ENCODE measurements around the gene TRMT61A. TPM values are rescaled to one million over a fixed set of nuclear protein-coding genes. Genes with fewer than 3 reads are reported as not detected.

The TRMT61A gene
- total RNA-seq, 1 donor from 2014 or later, result 9.3 TPM

- DNase-seq (ENCODE audit: extremely low read depth, low read depth, low spot score), result no peak
Observed at GRCh38 chr14:103561381-103562178, 32.6 kb downstream of the TRMT61A start.

GRCh38 chr14:103562179-103562428 lies 33.1 kb downstream of the TRMT61A start:
- DNase-seq (ENCODE audit: extremely low read depth, low read depth, low spot score), result no peak

- DNase-seq (ENCODE audit: extremely low read depth, low read depth, low spot score), result no peak
Observed at GRCh38 chr14:103562429-103563225, 33.6 kb downstream of the TRMT61A start, which contains the start of the genes BAG5 and COA8. Gene BAG5, minus strand, starts transcription at chr14:103562657. Its CDS starts 1,493 bp downstream, at chr14:103561164. Gene COA8, plus strand, starts transcription at chr14:103562960. Its CDS starts 42 bp downstream, at chr14:103563002.

- DNase-seq (ENCODE audit: extremely low read depth, low read depth, low spot score), result no peak
Observed at GRCh38 chr14:103563226-103563620, 34.2 kb downstream of the TRMT61A start.

- DNase-seq (ENCODE audit: extremely low read depth, low read depth, low spot score), result no peak
Observed at GRCh38 chr14:103563844-103564505, 35.0 kb downstream of the TRMT61A start.

- DNase-seq (ENCODE audit: extremely low read depth, low read depth, low spot score), result no peak
Observed at GRCh38 chr14:103568952-103569351, 40.0 kb downstream of the TRMT61A start.

- no peak for DNase-seq (ENCODE audit: extremely low read depth, low read depth, low spot score)
Observed at GRCh38 chr14:103569408-103569807, 40.4 kb downstream of the TRMT61A start.

- DNase-seq (ENCODE audit: extremely low read depth, low read depth, low spot score), result no peak
Observed at GRCh38 chr14:103574104-103574503, 45.1 kb downstream of the TRMT61A start.

- DNase-seq (ENCODE audit: extremely low read depth, low read depth, low spot score), result no peak
Observed at GRCh38 chr14:103574707-103575285, 45.8 kb downstream of the TRMT61A start.

GRCh38 chr14:103576371-103577024 lies 47.5 kb downstream of the TRMT61A start:
- DNase-seq (ENCODE audit: extremely low read depth, low read depth, low spot score), result peak; percentile 55

- DNase-seq (ENCODE audit: extremely low read depth, low read depth, low spot score), result no peak
Observed at GRCh38 chr14:103578401-103579075, 49.5 kb downstream of the TRMT61A start.

- no peak for DNase-seq (ENCODE audit: extremely low read depth, low read depth, low spot score)
Observed at GRCh38 chr14:103581206-103581605, 52.2 kb downstream of the TRMT61A start.

GRCh38 chr14:103581954-103582703 lies 53.1 kb downstream of the TRMT61A start:
- DNase-seq (ENCODE audit: extremely low read depth, low read depth, low spot score), result no peak

- no peak for DNase-seq (ENCODE audit: extremely low read depth, low read depth, low spot score)
Observed at GRCh38 chr14:103584326-103584915, 55.4 kb downstream of the TRMT61A start.

Other genes with a start within 250 kb of the TRMT61A start
- gene EIF5, start 195.0 kb upstream of the TRMT61A start, total RNA-seq, result 126 and 181 TPM in 2 replicates
- 65.5 and 75.7 TPM in 2 replicates for gene MARK3, start 143.8 kb upstream of the TRMT61A start, total RNA-seq
- gene CKB, start 6.4 kb upstream of the TRMT61A start, total RNA-seq, result 10.3 and 30.8 TPM in 2 replicates
- 23.8 and 27.4 TPM in 2 replicates for gene BAG5, start 33.5 kb downstream of the TRMT61A start, total RNA-seq
- gene COA8, start 33.8 kb downstream of the TRMT61A start, total RNA-seq, result 38.4 and 38.9 TPM in 2 replicates
- gene KLC1, start 100.0 kb downstream of the TRMT61A start, total RNA-seq, result 253 and 368 TPM in 2 replicates
- gene XRCC3, start 186.3 kb downstream of the TRMT61A start, total RNA-seq, result 14.2 and 15.5 TPM in 2 replicates
- 90.4 and 121 TPM in 2 replicates for gene ZFYVE21, start 186.6 kb downstream of the TRMT61A start, total RNA-seq